ENCODE measurements around the gene POLDIP3.
A peak's percentile ranks its signal among the peaks of the same experiment; 100 is the strongest.
"Not testable (repeated sequence)": the region's sequence is repeated elsewhere in the genome, so short reads cannot be mapped to it uniquely, and the experiment has no call there.

Gene POLDIP3

DNA sequence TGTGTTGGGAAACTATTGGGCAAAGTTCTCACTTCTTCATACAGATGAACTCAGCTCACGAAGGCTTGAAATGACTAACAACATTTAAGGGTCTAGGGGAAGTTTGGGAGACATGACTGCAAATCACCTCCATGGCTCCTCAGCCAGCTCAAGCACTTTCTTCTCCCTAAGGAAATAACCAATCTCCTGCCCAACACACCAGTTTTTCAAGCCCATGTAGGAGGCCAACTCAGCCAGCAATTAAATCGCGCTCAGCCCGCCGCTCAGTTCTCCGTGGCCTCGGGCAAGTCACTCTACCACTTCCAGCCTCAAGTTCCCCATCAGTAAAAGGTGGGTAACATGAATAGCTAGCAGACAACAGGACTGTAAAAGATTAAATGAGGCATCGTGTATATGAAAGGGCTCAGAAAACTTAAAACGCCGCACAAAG is 796 bp downstream of the POLDIP3 start:
- TF ChIP-seq, protein P1, sequence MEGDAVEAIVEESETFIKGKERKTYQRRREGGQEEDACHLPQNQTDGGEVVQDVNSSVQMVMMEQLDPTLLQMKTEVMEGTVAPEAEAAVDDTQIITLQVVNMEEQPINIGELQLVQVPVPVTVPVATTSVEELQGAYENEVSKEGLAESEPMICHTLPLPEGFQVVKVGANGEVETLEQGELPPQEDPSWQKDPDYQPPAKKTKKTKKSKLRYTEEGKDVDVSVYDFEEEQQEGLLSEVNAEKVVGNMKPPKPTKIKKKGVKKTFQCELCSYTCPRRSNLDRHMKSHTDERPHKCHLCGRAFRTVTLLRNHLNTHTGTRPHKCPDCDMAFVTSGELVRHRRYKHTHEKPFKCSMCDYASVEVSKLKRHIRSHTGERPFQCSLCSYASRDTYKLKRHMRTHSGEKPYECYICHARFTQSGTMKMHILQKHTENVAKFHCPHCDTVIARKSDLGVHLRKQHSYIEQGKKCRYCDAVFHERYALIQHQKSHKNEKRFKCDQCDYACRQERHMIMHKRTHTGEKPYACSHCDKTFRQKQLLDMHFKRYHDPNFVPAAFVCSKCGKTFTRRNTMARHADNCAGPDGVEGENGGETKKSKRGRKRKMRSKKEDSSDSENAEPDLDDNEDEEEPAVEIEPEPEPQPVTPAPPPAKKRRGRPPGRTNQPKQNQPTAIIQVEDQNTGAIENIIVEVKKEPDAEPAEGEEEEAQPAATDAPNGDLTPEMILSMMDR (conservative IDR thresholded peaks at IDR 0.05), result no peak
- TF ChIP-seq ZFX (IDR thresholded peaks at IDR 0.05), result no peak
- peak overlapping the region; percentile 95 for H3K27ac ChIP-seq

DNA sequence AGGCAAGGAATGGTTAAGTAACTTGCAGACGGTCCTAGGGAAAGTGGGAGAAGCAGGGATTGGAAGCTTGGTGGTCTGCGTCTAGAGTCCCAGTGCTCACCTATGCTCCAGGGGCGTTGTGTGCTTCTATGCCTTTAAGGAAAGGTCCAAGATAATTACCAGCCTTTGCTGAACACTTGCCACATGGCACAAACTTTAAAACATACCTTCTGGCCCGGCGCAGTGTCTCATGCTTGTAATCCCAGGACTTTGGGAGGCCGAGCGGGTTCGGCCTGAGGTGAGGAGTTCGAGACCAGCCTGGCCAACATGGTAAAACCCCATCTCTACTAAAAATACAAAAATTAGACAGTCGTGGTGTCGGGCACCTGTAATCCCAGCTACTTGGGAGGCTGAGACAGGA is 2.3 kb downstream of the POLDIP3 start:
- H3K27ac ChIP-seq, result peak overlapping the region; percentile 95
- TF ChIP-seq, protein P1 (conservative IDR thresholded peaks at IDR 0.05), result no peak
- no peak for TF ChIP-seq ZFX (IDR thresholded peaks at IDR 0.05)

DNA sequence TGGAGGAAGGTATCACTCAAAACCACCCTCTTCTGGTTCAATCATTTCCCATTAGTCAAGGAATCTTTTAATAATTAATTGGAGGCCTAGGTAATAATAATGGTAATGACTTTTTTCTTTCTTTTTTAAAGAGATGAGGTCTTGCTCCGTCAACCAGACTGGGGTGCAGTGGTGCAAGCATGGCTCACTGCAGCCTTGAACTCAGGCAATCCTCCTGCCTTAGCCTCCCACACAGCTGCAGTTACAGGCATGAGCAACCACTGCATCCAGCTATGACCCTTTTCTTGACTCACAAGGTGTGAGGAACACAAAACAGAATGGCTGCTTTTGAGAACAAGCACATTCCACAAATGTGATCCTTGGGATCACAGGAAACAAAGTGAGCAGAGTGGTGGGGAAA is 3.6 kb downstream of the POLDIP3 start:
- H3K27ac ChIP-seq, result no peak overlapping the region
- no peak for TF ChIP-seq ZFX (IDR thresholded peaks at IDR 0.05)
- TF ChIP-seq, protein P1 (conservative IDR thresholded peaks at IDR 0.05), result no peak

DNA sequence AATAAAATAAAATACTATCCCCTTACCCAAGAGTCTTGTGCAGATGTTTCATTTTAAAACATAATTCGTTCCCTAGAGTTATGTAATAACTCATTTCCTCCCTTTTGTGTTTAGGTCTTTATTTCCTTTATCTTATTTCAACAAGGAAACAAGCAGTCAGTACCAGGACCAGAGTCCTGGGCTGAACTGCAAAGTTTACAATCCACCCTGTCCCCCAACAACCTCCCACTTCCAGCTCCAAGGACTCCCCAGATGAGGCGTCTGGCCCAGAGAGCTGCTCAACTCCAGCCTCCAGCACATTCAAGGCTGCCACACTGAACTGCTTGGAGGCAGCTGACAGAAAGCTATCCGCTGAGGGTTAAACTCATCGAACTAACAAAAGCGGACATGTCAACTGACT is 4.5 kb downstream of the POLDIP3 start:
- H3K27ac ChIP-seq, result no peak overlapping the region
- TF ChIP-seq ZFX (IDR thresholded peaks at IDR 0.05), result no peak
- TF ChIP-seq, protein P1 (conservative IDR thresholded peaks at IDR 0.05), result no peak

DNA sequence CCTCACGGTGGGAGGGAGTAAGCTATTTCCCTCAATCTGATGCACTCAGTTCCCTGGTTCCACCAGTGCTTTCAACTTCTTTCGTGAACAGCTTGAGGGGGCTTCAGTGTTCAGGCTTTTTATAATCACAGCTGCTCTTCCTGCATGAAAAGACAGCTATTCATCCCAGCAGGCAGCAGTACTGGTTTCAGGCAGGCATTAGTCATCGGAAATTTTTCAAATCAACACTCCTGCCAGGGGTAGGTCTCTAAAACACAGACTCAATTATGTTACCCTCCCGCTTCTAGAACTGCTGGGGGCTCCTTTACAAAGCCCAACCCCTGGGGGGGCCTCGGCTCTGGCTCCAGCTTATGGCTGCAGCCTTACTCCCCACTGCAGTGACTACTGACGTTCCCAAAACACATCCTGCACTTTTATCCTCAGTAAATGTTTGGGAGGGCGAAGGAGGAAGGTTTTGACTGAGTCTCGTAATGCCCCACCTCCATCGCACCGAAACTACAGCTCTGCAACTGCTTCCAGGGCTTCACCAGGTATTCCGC is 5.8 kb downstream of the POLDIP3 start:
- no peak overlapping the region for H3K27ac ChIP-seq
- TF ChIP-seq ZFX (IDR thresholded peaks at IDR 0.05), result no peak
- TF ChIP-seq, protein P1 (conservative IDR thresholded peaks at IDR 0.05), result no peak

DNA sequence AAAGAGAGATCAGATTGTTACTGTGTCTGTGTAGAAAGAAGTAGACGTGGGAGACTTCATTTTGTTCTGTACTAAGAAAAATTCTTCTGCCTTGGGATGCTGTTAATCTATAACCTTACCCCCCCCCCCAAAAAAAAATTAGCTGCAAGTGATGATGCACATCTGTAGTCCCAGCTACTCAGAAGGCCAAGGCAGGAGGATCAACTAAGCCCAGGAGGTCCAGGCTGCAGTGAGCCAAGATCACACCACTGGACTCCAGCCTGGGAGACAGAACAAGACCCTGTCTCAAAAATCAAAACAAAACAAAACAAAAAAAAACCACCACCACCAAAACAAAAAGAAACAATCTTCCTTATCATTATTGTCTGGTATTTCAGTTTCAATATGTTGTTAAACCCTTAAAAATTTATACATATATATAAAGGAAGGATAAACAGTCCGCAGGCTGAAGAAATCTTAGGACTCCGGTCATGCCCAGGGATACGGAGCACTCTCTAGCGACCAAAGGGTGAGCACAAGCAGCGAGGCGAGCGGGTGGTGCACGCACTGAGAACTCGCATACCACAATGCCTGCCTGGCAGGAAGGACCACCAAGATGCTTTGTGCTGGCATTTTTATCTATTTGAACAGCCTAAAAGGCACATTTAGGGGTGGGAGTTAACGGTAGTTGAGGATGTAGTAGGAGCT is 6.4 kb downstream of the POLDIP3 start:
- TF ChIP-seq, protein P1 (conservative IDR thresholded peaks at IDR 0.05), result no peak
- no peak for TF ChIP-seq ZFX (IDR thresholded peaks at IDR 0.05)
- no peak overlapping the region for H3K27ac ChIP-seq

DNA sequence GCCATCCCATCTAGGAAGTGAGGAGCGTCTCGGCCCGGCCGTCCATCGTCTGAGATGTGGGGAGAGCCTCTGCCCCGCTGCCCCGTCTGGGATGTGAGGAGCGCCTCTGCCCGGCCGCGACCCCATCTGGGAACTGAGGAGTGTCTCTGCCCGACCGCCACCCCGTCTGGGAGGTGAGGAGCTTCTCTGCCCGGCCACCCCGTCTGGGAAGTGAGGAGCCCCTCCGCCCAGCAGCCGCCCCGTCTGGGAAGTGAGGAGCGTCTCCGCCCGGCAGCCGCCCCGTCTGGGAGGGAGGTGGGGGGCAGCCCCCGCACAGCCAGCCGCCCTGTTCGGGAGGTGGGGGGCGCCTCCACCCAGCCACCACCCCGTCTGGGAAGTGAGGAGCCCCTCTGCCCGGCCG is 7.0 kb downstream of the POLDIP3 start:
- H3K27ac ChIP-seq, result not testable (repeated sequence)

DNA sequence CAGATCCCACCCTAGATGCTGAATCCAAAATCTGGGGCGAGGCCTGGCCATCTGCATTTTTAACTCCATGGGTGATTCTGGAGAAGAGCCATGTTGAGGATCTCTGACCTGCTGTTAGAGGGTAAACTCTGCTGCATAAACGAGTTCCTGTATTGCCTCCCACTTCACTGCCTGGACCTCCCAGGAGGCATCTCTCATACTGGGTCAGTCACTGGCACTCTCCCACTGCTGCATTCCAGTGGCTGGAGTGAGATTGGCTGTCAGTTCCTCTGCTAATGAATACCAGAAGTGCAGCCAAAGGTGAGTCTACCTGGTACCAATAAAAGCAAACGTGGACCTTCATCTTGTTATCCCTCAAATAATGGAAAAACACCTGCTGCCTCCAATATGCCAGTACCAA is 10.3 kb downstream of the POLDIP3 start:
- H3K27ac ChIP-seq, result no peak overlapping the region

More for the DNA sequence above, 10.3 kb downstream of the POLDIP3 start:
- TF ChIP-seq ZFX (IDR thresholded peaks at IDR 0.05), result no peak
- TF ChIP-seq, protein P1 (conservative IDR thresholded peaks at IDR 0.05), result no peak

All from C4-2B (cell line).